ENCODE measurements around the gene USP15. TPM values are rescaled to one million over a fixed set of nuclear protein-coding genes. Genes with fewer than 3 reads are reported as not detected.

USP15 gene
- total and polyA plus RNA-seq, 12 donors, result 25.9 to 148 (median 64.9) TPM

GRCh38 chr12:62233805-62234204 lies 26.4 kb upstream of the USP15 start:
- no peaks in the 10 kb centered on the region for H3K36me3 ChIP-seq (replicated peaks in 1 of 2)
- no peak for TF ChIP-seq CTCF (IDR thresholded peaks at IDR 0.05)
- TF ChIP-seq POLR2A (IDR thresholded peaks at IDR 0.05), result no peak
- no peak overlapping the region for H3K27ac ChIP-seq
- no peak overlapping the region for H3K4me3 ChIP-seq
- WGBS, 4 donors, result 85 to 93% (median 89%) methylated on average over 2 of the region's 2 CpGs
- DNase-seq, result no peak
- intact Hi-C loops (cut with DNase I), result no loop called here
- no peaks in the 10 kb centered on the region for H3K9me3 ChIP-seq (replicated peaks in 1 of 3)
- H3K27me3 ChIP-seq, result no peaks in the 10 kb centered on the region
- no peaks in the 10 kb centered on the region for H3K4me1 ChIP-seq (replicated peaks in 1 of 2)

GRCh38 chr12:62239571-62239970 lies 20.6 kb upstream of the USP15 start:
- WGBS, 4 donors, result 94 to 100% (median 96%) methylated on average over 2 of the region's 2 CpGs
- H3K9me3 ChIP-seq (replicated peaks in 1 of 3), result no peaks in the 10 kb centered on the region
- no peaks in the 10 kb centered on the region for H3K36me3 ChIP-seq (replicated peaks in 1 of 2)
- no peak for DNase-seq
- no peak overlapping the region for H3K4me3 ChIP-seq
- H3K27ac ChIP-seq, result no peak overlapping the region
- intact Hi-C loops (cut with DNase I), result no loop called here
- no peak for TF ChIP-seq CTCF (IDR thresholded peaks at IDR 0.05)
- TF ChIP-seq POLR2A (IDR thresholded peaks at IDR 0.05), result no peak
- H3K4me1 ChIP-seq (replicated peaks in 1 of 2), result peaks cover 0 to 7% of the 10 kb centered on the region in 2 donors
- H3K27me3 ChIP-seq, result no peaks in the 10 kb centered on the region

GRCh38 chr12:62247281-62248045 lies 12.7 kb upstream of the USP15 start:
- Histone ChIP-seq H3K4me1 (replicated peaks in 1 of 2) (no peaks in the 10 kb centered on the region), H3K36me3 (replicated peaks in 1 of 2) (no peaks in the 10 kb centered on the region), H3K27me3 (no peaks in the 10 kb centered on the region), H3K9me3 (replicated peaks in 1 of 3) (peaks cover 0 to 7% (median 0%) of the 10 kb centered on the region in 3 donors), H3K4me3 (no peak overlapping the region), H3K27ac (no peak overlapping the region)
- WGBS, 4 donors, result 88 to 95% (median 91%) methylated on average over 3 of the region's 3 CpGs
- no peak for DNase-seq
- no peak for TF ChIP-seq CTCF (IDR thresholded peaks at IDR 0.05)
- no peak for TF ChIP-seq POLR2A (IDR thresholded peaks at IDR 0.05)
- intact Hi-C loops (cut with DNase I), result no loop called here

- intact Hi-C loops (cut with DNase I), result no loop called here
- WGBS, 4 donors, result 50 to 83% (median 76%) methylated on average over 1 of the region's 1 CpG
- Histone ChIP-seq H3K36me3 (replicated peaks in 1 of 2) (no peaks in the 10 kb centered on the region), H3K27ac (no peak overlapping the region), H3K27me3 (no peaks in the 10 kb centered on the region), H3K9me3 (replicated peaks in 1 of 3) (peaks cover 0 to 7% (median 0%) of the 10 kb centered on the region in 3 donors), H3K4me3 (no peak overlapping the region), H3K4me1 (replicated peaks in 1 of 2) (no peaks in the 10 kb centered on the region)
- TF ChIP-seq CTCF (IDR thresholded peaks at IDR 0.05) (no peak), POLR2A (IDR thresholded peaks at IDR 0.05) (no peak)
- peak in 1 of 7 donors; percentile 39 for DNase-seq
Measured at GRCh38 chr12:62248873-62249272, 11.3 kb upstream of the USP15 start.
